Muscle of leg (tissue), 11 donors: Measurements from ENCODE around the gene ARMH1. TPM values are rescaled to one million over a fixed set of nuclear protein-coding genes. Genes with fewer than 3 reads are reported as not detected.
A peak's percentile ranks its signal among the peaks of the same experiment; 100 is the strongest.

ENCODE experiments used
- DNase-seq: peaks from one replicate; pipeline ENCODE4 v3.0.0; 2013
- H3K27ac ChIP-seq: one replicate; pipeline ENCODE4 v1.5.1; 2013; ENCODE audit warnings: mild to moderate bottlenecking, low read length, control low read depth
- H3K27me3 ChIP-seq: one replicate; pipeline ENCODE4 v1.6.1; 2013; ENCODE audit warnings: low read length; ENCODE audit not compliant: control insufficient read depth, insufficient read depth
- H3K36me3 ChIP-seq: one replicate; pipeline ENCODE4 v1.6.1; 2013; ENCODE audit warnings: low read length; ENCODE audit not compliant: control insufficient read depth, insufficient read depth
- H3K4me1 ChIP-seq: one replicate; pipeline ENCODE4 v1.6.1; 2013; ENCODE audit warnings: low read length; ENCODE audit not compliant: control insufficient read depth, insufficient read depth
- H3K4me3 ChIP-seq: one replicate; pipeline ENCODE4 v1.5.1; 2013; ENCODE audit warnings: low read length, control low read depth
- H3K9me3 ChIP-seq: replicated peaks from 2 replicates; pipeline ENCODE4 v1.6.1; 2013; ENCODE audit warnings: low read depth, low read length; ENCODE audit not compliant: control insufficient read depth
- WGBS: methylation state at CpG from one replicate; pipeline ENCODE4 v1.1.5; 2013; ENCODE audit warnings: missing lambda C conversion rate; ENCODE audit not compliant: insufficient coverage; 5-methylcytosine and 5-hydroxymethylcytosine counted together
- polyA plus RNA-seq, 8 donors: library from polyadenylated mRNA; unstranded; fragments of 120-200 nt; gene quantifications; one replicate each; pipeline versions ENCODE4 v1.2.1 to v1.2.3, GENCODE V29; 2013; ENCODE audit warnings: inconsistent platforms in 1 of 8, low replicate concordance in 1 of 8; ENCODE audit not compliant: insufficient read length in 8 of 8, insufficient read depth in 1 of 8
- total RNA-seq: library from RNA; stranded (reverse); fragments of 120-200 nt; gene quantifications from one replicate; pipeline ENCODE4 v1.2.4, GENCODE V29; 2013

The ARMH1 gene
- total and polyA plus RNA-seq, 9 donors: 1.3 to 2.6 (median 1.8) TPM

DNA sequence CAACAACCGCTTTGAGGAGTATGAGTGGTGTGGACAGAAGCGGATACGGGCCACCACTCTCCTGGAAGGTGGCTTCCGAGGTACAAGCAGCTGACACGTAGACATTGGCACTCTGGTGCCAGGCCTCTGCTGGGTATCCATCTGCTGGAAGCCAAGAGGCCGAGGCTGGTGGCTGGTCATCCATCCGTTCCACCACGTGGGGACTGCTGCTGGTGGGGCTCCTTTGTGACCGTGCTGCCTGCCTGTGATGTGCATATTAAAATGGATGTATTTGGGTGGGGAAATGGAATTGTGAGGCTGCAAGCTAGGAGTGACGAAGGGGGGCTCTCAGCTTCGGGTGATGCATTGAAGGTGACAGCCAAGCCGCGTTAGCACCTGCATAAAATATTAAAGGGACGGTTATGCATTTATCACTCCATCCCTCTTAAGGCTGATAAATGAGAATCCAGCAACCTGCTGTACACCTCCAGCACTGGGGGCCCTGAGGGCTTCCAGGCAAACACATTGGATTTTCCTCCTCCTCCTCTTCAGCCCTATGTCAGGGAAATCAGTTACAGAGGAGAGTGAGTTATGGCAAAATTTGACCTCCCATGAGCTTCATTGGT lies 38.3 kb upstream of the ARMH1 start:
- Histone ChIP-seq H3K4me1 (peaks cover 60% of the 10 kb centered on the region), H3K27ac (no peak overlapping the region), H3K27me3 (no peaks in the 10 kb centered on the region), H3K4me3 (no peak overlapping the region), H3K36me3 (peaks cover 80% of the 10 kb centered on the region), H3K9me3 (no peaks in the 10 kb centered on the region)
- no peak for DNase-seq
- 82% methylated on average over 12 of the region's 14 CpGs for WGBS

DNA sequence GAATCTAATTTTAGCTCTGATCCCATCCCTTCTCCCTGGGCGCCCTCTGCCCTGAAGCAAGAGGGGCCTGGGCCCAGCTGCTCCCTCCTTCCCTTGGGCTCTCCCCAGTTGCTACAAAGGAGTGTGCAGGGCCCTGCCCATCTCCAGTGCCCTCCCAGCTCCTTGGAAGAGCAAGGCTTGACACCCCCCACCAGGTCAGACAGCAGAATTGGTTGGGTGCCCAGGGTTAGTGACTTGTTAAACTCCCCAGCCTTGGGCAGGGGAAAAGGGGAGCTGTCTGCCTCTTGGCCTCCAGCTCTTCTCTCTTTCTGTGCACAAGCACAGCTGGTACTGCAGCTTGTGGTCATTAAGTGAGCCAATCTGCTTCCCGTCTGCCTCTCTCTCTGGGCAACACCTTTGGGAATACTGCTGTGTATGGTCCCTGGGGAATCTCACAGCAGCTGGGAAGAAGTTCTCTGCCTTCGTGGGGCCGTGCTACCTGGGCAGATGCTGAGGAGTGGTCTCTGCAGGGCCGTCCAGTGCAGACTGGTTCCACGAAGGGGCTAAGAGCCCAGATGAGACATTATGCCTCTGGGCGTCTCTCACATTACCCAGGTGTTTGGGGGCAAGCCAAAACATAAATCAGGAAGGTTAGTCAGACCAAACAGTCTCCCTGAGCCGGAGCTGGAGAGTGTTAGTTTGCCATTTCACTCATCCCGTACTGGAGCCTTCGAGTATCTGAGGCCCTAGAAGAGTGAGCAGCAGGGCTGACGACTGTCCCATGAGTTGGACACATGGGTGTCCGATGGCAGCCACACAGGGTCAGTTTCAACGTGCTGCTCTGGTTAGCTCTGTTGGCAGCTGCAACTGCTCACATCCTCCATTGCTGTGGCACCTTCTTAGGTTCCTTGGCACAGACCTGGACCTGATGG lies 37.6 kb upstream of the ARMH1 start:
- Histone ChIP-seq H3K27me3 (no peaks in the 10 kb centered on the region), H3K27ac (peak overlapping the region; percentile 57), H3K36me3 (peaks cover 87% of the 10 kb centered on the region), H3K9me3 (no peaks in the 10 kb centered on the region), H3K4me1 (peaks cover 64% of the 10 kb centered on the region), H3K4me3 (no peak overlapping the region)
- 44% methylated on average over 13 of the region's 13 CpGs for WGBS
- DNase-seq: no peak

DNA sequence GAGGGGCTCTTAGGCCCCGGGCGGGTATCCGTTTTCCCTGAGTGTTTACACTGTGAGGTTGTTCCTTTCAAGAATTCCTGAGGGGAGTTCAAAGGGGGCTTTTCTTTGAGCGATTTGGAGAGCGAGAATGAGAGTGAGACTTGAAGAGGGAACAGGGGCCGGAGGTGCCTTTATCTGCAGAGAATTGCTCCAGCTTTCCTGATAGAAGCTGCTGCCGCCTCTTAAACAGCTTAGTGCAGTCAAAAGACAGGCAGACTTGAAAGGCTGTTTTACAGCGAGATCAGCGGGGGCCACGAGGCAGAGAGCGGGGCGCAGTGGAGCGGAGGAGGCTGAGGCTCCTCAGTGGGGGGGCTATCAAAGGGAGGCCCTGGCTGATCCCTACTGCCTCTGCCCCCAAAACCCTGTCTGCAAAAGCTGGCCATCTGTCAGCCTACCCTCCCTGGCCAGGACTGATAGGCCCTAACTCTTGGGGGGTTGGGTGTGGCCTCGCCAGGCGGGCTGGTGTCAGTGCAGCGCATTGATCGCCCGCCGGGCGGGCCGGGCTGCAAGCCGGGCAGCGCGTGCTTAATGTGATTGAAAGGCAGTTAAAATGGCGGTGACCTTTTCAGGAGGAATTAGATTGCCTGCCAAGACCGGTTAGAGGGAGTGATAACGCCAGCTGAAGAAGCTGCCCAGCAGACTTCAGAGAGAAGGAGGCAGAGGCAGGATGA lies 36.7 kb upstream of the ARMH1 start:
- Histone ChIP-seq H3K9me3 (no peaks in the 10 kb centered on the region), H3K4me1 (peaks cover 68% of the 10 kb centered on the region), H3K27me3 (no peaks in the 10 kb centered on the region), H3K36me3 (peaks cover 94% of the 10 kb centered on the region), H3K4me3 (no peak overlapping the region), H3K27ac (peak overlapping the region; percentile 9)
- DNase-seq: no peak
- 65% methylated on average over 23 of the region's 27 CpGs for WGBS

DNA sequence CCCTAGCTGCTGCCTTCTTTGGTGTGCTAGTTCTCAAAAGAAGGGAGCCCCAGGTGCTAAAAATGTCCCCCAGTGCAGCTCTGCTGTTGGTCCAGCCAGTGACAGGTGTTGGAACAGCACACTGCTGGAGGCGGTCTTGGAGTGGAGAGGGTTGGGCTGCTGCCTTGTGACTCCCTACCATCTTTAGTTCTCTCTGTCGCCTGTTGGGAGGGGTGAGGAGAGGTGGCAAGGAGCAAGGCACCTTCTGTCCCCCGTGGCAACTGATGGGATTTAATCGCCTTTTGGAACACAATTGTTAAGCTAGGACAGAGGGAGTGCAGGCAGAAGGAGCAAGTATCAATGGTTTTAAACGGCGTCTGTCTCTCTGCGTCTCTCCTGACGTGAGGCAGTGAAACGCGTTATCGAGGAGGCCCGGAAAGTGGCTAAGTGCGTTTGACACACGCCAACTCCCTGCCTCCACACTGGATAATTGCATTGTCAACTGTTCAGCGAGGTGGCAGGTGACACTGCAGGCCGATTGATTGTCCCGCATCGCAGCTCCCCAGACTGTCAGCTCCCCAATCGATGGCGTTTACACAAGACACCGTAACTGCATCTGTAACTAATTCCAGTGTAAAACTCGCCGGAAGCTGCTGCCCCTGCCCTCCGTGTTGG lies 34.2 kb upstream of the ARMH1 start:
- Histone ChIP-seq H3K9me3 (no peaks in the 10 kb centered on the region), H3K27ac (peak overlapping the region; percentile 65), H3K27me3 (no peaks in the 10 kb centered on the region), H3K4me3 (no peak overlapping the region), H3K4me1 (peaks cover 84% of the 10 kb centered on the region), H3K36me3 (peaks cover 92% of the 10 kb centered on the region)
- 49% methylated on average over 23 of the region's 24 CpGs for WGBS
- peak; percentile 49 for DNase-seq

DNA sequence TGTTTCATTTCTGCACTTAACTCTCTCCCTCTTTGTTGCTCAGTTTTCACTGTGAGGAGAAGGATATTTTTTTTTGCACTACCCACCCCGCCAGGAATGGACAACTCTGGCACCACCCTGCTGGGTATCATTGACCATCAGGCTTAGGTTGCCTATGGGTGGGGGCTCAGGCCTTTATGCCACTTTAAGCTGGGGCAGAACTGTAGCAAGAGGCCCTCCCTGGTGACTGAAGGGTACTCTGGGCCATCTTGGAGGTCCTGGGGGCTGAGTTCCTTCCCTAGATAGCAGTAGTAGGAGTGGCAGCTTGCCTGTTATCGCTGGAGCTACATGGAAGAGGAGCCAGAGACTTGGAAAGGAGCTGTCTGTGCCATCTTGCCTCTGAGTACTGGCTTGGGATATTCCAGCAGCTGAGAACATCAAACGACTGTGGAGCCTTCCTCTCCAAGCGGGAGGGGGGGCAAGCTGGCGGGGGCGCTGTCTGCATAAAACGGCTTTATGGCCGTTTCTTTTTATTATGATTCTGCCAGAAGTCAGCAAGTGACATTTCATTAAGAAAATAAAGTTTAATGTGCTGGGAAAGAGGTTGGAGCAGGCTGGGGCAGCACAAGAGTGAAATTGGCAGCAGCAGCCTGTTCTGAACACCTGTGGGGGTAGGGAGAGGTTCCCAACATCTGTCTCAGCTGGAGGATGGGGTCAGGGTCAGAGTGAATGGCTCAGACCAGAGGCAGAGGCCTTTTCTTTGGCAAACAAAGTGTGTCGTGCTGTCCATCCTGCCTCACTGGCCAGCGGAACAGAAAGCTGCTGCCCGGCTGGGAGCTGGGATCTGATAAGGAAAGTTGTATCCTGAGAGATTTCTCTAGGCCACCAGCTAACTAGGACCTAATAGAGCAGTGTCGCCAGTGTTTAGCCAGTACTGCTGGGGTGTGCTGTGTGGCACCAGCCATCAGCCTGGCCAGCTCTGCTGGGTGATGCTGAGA lies 33.1 kb upstream of the ARMH1 start:
- Histone ChIP-seq H3K27me3 (no peaks in the 10 kb centered on the region), H3K4me3 (no peak overlapping the region), H3K27ac (no peak overlapping the region), H3K9me3 (no peaks in the 10 kb centered on the region), H3K4me1 (peaks cover 89% of the 10 kb centered on the region), H3K36me3 (peaks cover 89% of the 10 kb centered on the region)
- 57% methylated on average over 11 of the region's 12 CpGs for WGBS
- DNase-seq: no peak

DNA sequence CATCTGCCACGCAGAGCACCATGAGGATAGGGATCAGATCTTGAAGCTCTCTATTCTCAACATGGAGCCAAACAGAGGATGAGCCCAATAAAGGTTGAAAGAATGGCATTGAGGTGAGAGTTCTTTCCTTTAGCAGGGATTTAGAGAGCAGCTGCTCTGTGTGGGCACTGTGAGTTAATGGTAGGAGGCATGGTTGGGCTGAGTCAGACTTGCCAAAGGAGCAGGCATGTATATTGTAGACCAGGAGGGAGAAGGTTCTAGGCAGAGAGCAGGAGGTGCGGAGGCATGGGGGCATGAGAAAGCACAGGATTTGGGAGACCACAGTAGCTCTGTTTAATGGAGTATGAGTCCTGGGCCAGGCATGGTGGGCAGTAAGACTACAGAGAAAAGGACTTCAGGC lies 32.3 kb upstream of the ARMH1 start:
- Histone ChIP-seq H3K27ac (peak overlapping the region; percentile 20), H3K27me3 (no peaks in the 10 kb centered on the region), H3K9me3 (no peaks in the 10 kb centered on the region), H3K4me1 (peaks cover 89% of the 10 kb centered on the region), H3K4me3 (no peak overlapping the region), H3K36me3 (peaks cover 86% of the 10 kb centered on the region)
- DNase-seq: no peak
- WGBS: 93% methylated on average over 1 of the region's 2 CpGs

DNA sequence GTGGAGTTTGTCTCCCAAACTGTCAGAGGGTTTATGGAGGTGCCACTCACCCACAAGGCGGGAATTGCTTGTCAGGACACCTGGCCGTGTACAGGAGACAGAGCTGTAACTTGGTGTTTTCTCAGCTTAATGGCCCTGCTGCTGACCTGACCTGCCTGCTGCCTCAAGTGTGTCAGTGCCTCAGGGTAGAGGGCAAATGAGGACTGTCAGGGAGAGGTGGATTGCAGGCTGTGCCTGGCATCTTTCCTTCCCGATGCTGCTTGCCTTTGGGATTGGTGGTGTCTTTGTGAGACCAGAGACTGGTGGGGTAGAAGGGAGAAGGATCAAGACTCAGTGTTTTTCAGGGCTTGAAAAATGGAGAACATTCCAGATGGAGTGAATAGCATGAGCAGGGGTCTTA lies 31.6 kb upstream of the ARMH1 start:
- Histone ChIP-seq H3K27me3 (no peaks in the 10 kb centered on the region), H3K27ac (peak overlapping the region; percentile 20), H3K4me3 (no peak overlapping the region), H3K9me3 (no peaks in the 10 kb centered on the region), H3K36me3 (peaks cover 86% of the 10 kb centered on the region), H3K4me1 (peaks cover 89% of the 10 kb centered on the region)
- no peak for DNase-seq
- WGBS: 72% methylated on average over 3 of the region's 3 CpGs

DNA sequence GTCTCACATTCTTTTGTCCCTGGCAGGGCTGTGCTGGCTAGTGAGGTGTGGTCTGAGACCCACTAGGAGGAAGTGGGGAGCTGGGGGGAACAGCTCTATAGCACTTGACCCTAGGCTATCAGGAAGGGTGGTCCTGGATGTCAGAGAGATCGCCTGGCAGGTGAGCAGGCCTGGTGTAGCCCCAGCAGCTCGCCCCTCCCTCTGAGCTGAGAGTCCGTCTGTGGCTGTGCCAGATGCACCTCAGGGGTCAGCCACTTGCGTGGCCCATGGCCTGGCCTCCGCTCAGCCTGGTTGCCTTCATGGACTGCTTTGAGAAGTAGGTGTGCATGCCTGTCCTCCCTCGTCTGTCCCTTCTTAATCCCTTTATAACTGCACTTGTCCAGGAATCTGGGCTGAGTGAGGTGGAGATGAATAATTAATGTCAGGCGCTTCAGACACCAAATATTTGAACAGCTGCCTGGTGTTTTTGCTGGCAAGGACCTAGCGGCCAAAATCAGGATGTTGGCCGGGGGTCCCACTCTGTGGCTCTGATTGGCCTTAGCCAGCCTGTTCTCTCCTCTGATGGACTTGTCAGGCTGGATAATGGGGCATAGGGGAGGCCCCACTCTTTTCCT lies 30.7 kb upstream of the ARMH1 start:
- peak; percentile 55 for DNase-seq
- 55% methylated on average over 6 of the region's 9 CpGs for WGBS
- H3K27me3 ChIP-seq: no peaks in the 10 kb centered on the region

DNA sequence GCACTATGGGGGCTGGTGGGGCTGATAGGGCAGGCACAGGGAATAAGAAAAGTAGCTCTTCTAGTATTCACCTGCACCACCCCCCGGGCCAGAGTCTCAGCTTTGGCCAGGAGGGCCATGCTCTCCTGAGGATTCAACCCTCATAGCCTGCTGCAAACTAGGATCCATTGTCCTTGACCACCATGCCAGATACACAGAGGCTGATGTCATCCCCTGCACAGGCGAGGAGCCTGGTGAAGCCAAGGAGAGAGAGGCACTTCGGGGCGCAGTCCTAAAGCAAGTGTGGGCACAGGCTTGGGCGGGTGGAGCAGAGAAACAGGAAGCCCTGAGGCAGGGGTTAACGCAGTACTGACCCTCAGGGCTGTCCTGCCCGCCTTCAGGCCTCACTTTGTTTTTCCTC lies 29.7 kb upstream of the ARMH1 start:
- H3K36me3 ChIP-seq: peaks cover 83% of the 10 kb centered on the region
- H3K27ac ChIP-seq: peak overlapping the region; percentile 80
- no peaks in the 10 kb centered on the region for H3K9me3 ChIP-seq
- peaks cover 95% of the 10 kb centered on the region for H3K4me1 ChIP-seq
- no peaks in the 10 kb centered on the region for H3K27me3 ChIP-seq
- WGBS: 93% methylated on average over 4 of the region's 7 CpGs
- no peak overlapping the region for H3K4me3 ChIP-seq
- no peak for DNase-seq

More for the DNA sequence above, 30.7 kb upstream of the ARMH1 start:
- Histone ChIP-seq H3K9me3 (no peaks in the 10 kb centered on the region), H3K4me3 (no peak overlapping the region), H3K4me1 (peaks cover 92% of the 10 kb centered on the region), H3K27ac (peak overlapping the region; percentile 80), H3K36me3 (peaks cover 83% of the 10 kb centered on the region)
